Tibial nerve (tissue), 4 donors: ENCODE measurements around the gene OCA2. TPM values are rescaled to one million over a fixed set of nuclear protein-coding genes. Genes with fewer than 3 reads are reported as not detected.

Experiments
- DNase-seq, 2 donors: peaks; one replicate each; pipeline ENCODE4 v3.0.0-alpha.2; 2019; ENCODE audit warnings: low spot score in 2 of 2
- H3K27ac ChIP-seq, 4 donors: fragments of 200-600 bp; sonication (generic) in 3 of 4; one replicate each; pipeline ENCODE4 v1.5.1; 2017 to 2019; ENCODE audit warnings: mild to moderate bottlenecking in 1 of 4
- H3K27me3 ChIP-seq, 2 donors: fragments of 200-600 bp; sonication (generic) in 1 of 2; one replicate each; pipeline versions ENCODE4 v1.5.1 to v1.6.0; 2017 to 2019
- H3K36me3 ChIP-seq, 3 donors: fragments of 200-600 bp; sonication (generic); one replicate each; pipeline ENCODE4 v1.5.1; 2018 to 2019
- H3K4me1 ChIP-seq, 4 donors: fragments of 200-600 bp; sonication (generic) in 3 of 4; one replicate each; pipeline ENCODE4 v1.5.1; 2017 to 2019
- H3K4me3 ChIP-seq, 4 donors: fragments of 200-600 bp; sonication (generic) in 3 of 4; one replicate each; pipeline ENCODE4 v1.5.1; 2017 to 2019; ENCODE audit warnings: mild to moderate bottlenecking in 1 of 4, moderate library complexity in 1 of 4
- H3K9me3 ChIP-seq, 4 donors: fragments of 200-600 bp; sonication (generic) in 3 of 4; one replicate each; pipeline ENCODE4 v1.5.1; 2017 to 2019
- CTCF ChIP-seq, 5 experiments: fragments of 200-600 bp in 3 of 5; fragments of 450-650 bp in 2 of 5; sonication (generic) in 3 of 5; IDR thresholded peaks; one replicate each; pipeline ENCODE4 v1.5.1; 2016 to 2019; ENCODE audit warnings: antibody characterized with exemption in 5 of 5, mild to moderate bottlenecking in 3 of 5, moderate library complexity in 2 of 5
- EP300 ChIP-seq, 2 donors: sonication (generic); formaldehyde crosslinking; IDR thresholded peaks; one replicate each; pipeline ENCODE4 v1.6.1; 2017; ENCODE audit warnings: antibody characterized with exemption in 2 of 2, mild to moderate bottlenecking in 1 of 2
- POLR2A ChIP-seq, 2 donors: fragments of 450-650 bp; IDR thresholded peaks; one replicate each; pipeline ENCODE4 v1.6.1; 2017; ENCODE audit warnings: antibody characterized with exemption in 2 of 2, mild to moderate bottlenecking in 2 of 2, moderate library complexity in 2 of 2
- WGBS, 2 donors: methylation state at CpG; one replicate each; pipeline ENCODE4 v1.1.5; 2018; 5-methylcytosine and 5-hydroxymethylcytosine counted together
- total RNA-seq, 4 donors: library from RNA; depleted of rRNA; stranded (reverse); fragments of >200 nt; gene quantifications; one replicate each; pipeline ENCODE4 v1.1.0, GENCODE V29; 2016

Gene OCA2
- total RNA-seq, 4 donors from 2014 or later, result 2.7 to 19.7 (median 6.5) TPM; not detected in 1

GRCh38 chr15:27855137-27855536 lies 244.0 kb downstream of the OCA2 start:
- Histone ChIP-seq H3K36me3 (no peaks in the 10 kb centered on the region), H3K9me3 (peaks cover 0 to 33% (median 0%) of the 10 kb centered on the region in 4 donors), H3K27ac (no peak overlapping the region), H3K4me1 (no peaks in the 10 kb centered on the region), H3K4me3 (no peak overlapping the region), H3K27me3 (no peaks in the 10 kb centered on the region)
- 91 to 100% methylated on average over 4 of the region's 4 CpGs for WGBS, 2 donors
- no peak for DNase-seq
- no peak for TF ChIP-seq POLR2A (IDR thresholded peaks at IDR 0.05)
- TF ChIP-seq EP300 (IDR thresholded peaks at IDR 0.05), result no peak
- no peak for TF ChIP-seq CTCF (IDR thresholded peaks at IDR 0.05)

GRCh38 chr15:27854601-27855000 lies 244.5 kb downstream of the OCA2 start:
- Histone ChIP-seq H3K27me3 (no peaks in the 10 kb centered on the region), H3K4me1 (no peaks in the 10 kb centered on the region), H3K27ac (no peak overlapping the region), H3K36me3 (no peaks in the 10 kb centered on the region), H3K9me3 (peaks cover 0 to 33% (median 0%) of the 10 kb centered on the region in 4 donors), H3K4me3 (no peak overlapping the region)
- no peak for DNase-seq
- 86 to 91% methylated on average over 10 of the region's 10 CpGs for WGBS, 2 donors
- TF ChIP-seq POLR2A (IDR thresholded peaks at IDR 0.05), result no peak

- no peak overlapping the region for H3K27ac ChIP-seq
- H3K4me3 ChIP-seq, result no peak overlapping the region
- no peaks in the 10 kb centered on the region for H3K36me3 ChIP-seq
- H3K27me3 ChIP-seq, result no peaks in the 10 kb centered on the region
- peaks cover 0 to 37% (median 0%) of the 10 kb centered on the region in 4 donors for H3K9me3 ChIP-seq
- DNase-seq, result no peak
- 89 to 94% methylated on average over 15 of the region's 15 CpGs for WGBS, 2 donors
- TF ChIP-seq EP300 (IDR thresholded peaks at IDR 0.05), result no peak
- no peak for TF ChIP-seq POLR2A (IDR thresholded peaks at IDR 0.05)
- TF ChIP-seq CTCF (IDR thresholded peaks at IDR 0.05), result no peak
- no peaks in the 10 kb centered on the region for H3K4me1 ChIP-seq
Observed at GRCh38 chr15:27853624-27854455, 245.3 kb downstream of the OCA2 start.

- Histone ChIP-seq H3K27ac (no peak overlapping the region), H3K4me3 (no peak overlapping the region), H3K36me3 (no peaks in the 10 kb centered on the region), H3K4me1 (no peaks in the 10 kb centered on the region), H3K9me3 (peaks cover 0 to 33% (median 0%) of the 10 kb centered on the region in 4 donors), H3K27me3 (no peaks in the 10 kb centered on the region)
- no peak for TF ChIP-seq CTCF (IDR thresholded peaks at IDR 0.05)
- TF ChIP-seq POLR2A (IDR thresholded peaks at IDR 0.05), result no peak
- no peak for TF ChIP-seq EP300 (IDR thresholded peaks at IDR 0.05)
- no peak for DNase-seq
- 77 to 78% methylated on average over 4 of the region's 4 CpGs for WGBS, 2 donors
Observed at GRCh38 chr15:27851858-27852210, 247.3 kb downstream of the OCA2 start.

GRCh38 chr15:27850981-27851857 lies 247.9 kb downstream of the OCA2 start:
- TF ChIP-seq EP300 (IDR thresholded peaks at IDR 0.05) (no peak), CTCF (IDR thresholded peaks at IDR 0.05) (no peak), POLR2A (IDR thresholded peaks at IDR 0.05) (no peak)
- Histone ChIP-seq H3K27ac (no peak overlapping the region), H3K4me1 (no peaks in the 10 kb centered on the region), H3K4me3 (no peak overlapping the region), H3K27me3 (no peaks in the 10 kb centered on the region), H3K9me3 (peaks cover 0 to 31% (median 0%) of the 10 kb centered on the region in 4 donors), H3K36me3 (no peaks in the 10 kb centered on the region)
- DNase-seq, result no peak
- WGBS, 2 donors, result 86 to 91% methylated on average over 17 of the region's 17 CpGs
